Epithelial cell of esophagus (primary cell): ENCODE results near the gene ACP6.

Experiments
- DNase-seq: peaks from one replicate; pipeline ENCODE4 v3.0.0; 2010; ENCODE audit warnings: low read depth
- H3K4me3 ChIP-seq: 2 replicates; pipeline ENCODE4 v1.5.1; 2011; ENCODE audit warnings: mild to moderate bottlenecking, low read length, control low read depth
- CTCF ChIP-seq: IDR thresholded peaks from 2 replicates; pipeline ENCODE4 v1.5.1; 2011; ENCODE audit warnings: low read depth, mild to moderate bottlenecking, low read length, control low read depth, inconsistent platforms; ENCODE audit not compliant: insufficient read depth; ENCODE audit errors: missing control alignments

Gene ACP6

GRCh38 chr1:147648933-147649332 lies 21.4 kb downstream of the ACP6 start:
- DNase-seq = no peak
- no peak for TF ChIP-seq CTCF

GRCh38 chr1:147647796-147648633 lies 22.3 kb downstream of the ACP6 start:
- no peak for TF ChIP-seq CTCF
- no peak overlapping the region for H3K4me3 ChIP-seq
- DNase-seq = no peak

More at GRCh38 chr1:147648933-147649332, 21.4 kb downstream of the ACP6 start:
- H3K4me3 ChIP-seq = no peak overlapping the region

GRCh38 chr1:147643974-147644373 lies 26.4 kb downstream of the ACP6 start:
- no peak for TF ChIP-seq CTCF

GRCh38 chr1:147641695-147642592 lies 28.4 kb downstream of the ACP6 start:
- H3K4me3 ChIP-seq = no peak overlapping the region
- peak; percentile 60 for DNase-seq
- peak; percentile 92 for TF ChIP-seq CTCF

More at GRCh38 chr1:147643974-147644373, 26.4 kb downstream of the ACP6 start:
- no peak for DNase-seq
- H3K4me3 ChIP-seq = no peak overlapping the region

- TF ChIP-seq CTCF = no peak
- no peak overlapping the region for H3K4me3 ChIP-seq
- no peak for DNase-seq
These were observed 29.0 kb downstream of the ACP6 start for GRCh38 chr1:147641291-147641690.

- no peak overlapping the region for H3K4me3 ChIP-seq
- peak; percentile 89 for DNase-seq
- peak; percentile 93 for TF ChIP-seq CTCF
These were observed 29.7 kb downstream of the ACP6 start for GRCh38 chr1:147640553-147641165.
